ENCODE measurements around the gene BBS2.

Gene BBS2

GRCh38 chr16:56519459-56520250, at the start of gene BBS2:
BBS2 (minus strand) TSS chr16:56520024; CDS start chr16:56519862, 162 bp downstream.
- peak; percentile 92 for DNase-seq

GRCh38 chr16:56564793-56565477, 45.1 kb upstream of the BBS2 start, which contains the start of gene MT4:
MT4 (plus strand) TSS chr16:56565073; CDS start chr16:56565129, 56 bp downstream.
- no peak for DNase-seq

- no peak for DNase-seq
These were observed 41.3 kb upstream of the BBS2 start for GRCh38 chr16:56561126-56561525.

- no peak for DNase-seq
These were observed 40.6 kb upstream of the BBS2 start for GRCh38 chr16:56560447-56560846.

- DNase-seq: no peak
These were observed 39.3 kb upstream of the BBS2 start for GRCh38 chr16:56559109-56559508.

GRCh38 chr16:56558024-56558747, 38.4 kb upstream of the BBS2 start:
- DNase-seq: no peak

- DNase-seq: no peak
These were observed 34.6 kb upstream of the BBS2 start for GRCh38 chr16:56554441-56554840.

GRCh38 chr16:56551796-56552738, 32.2 kb upstream of the BBS2 start:
- DNase-seq: no peak

GRCh38 chr16:56549744-56550385, 30.0 kb upstream of the BBS2 start:
- DNase-seq: peak; percentile 36

GRCh38 chr16:56549161-56549560, 29.3 kb upstream of the BBS2 start:
- DNase-seq: no peak

- DNase-seq: no peak
These were observed 28.2 kb upstream of the BBS2 start for GRCh38 chr16:56547949-56548567.

- DNase-seq: no peak
These were observed 27.5 kb upstream of the BBS2 start for GRCh38 chr16:56547120-56547948.

- no peak for DNase-seq
These were observed 22.2 kb upstream of the BBS2 start for GRCh38 chr16:56542039-56542438.

- DNase-seq: no peak
These were observed 19.8 kb upstream of the BBS2 start for GRCh38 chr16:56539656-56540055.

- DNase-seq: no peak
These were observed 18.5 kb upstream of the BBS2 start for GRCh38 chr16:56538331-56538730.

- DNase-seq: no peak
These were observed 15.1 kb upstream of the BBS2 start for GRCh38 chr16:56534847-56535383.

GRCh38 chr16:56532714-56533113, 12.9 kb upstream of the BBS2 start:
- DNase-seq: no peak

- no peak for DNase-seq
These were observed 11.0 kb upstream of the BBS2 start for GRCh38 chr16:56530872-56531271.

GRCh38 chr16:56525236-56525635, 5.4 kb upstream of the BBS2 start:
- DNase-seq: no peak

GRCh38 chr16:56520251-56520577, 390 bp upstream of the BBS2 start:
- no peak for DNase-seq

All from activated CD4-positive, alpha-beta T cell treated with anti-CD3 and anti-CD28 coated beads for 48 hours (primary cell).